GM23338 (cell line): Measurements from ENCODE around the gene HEATR5B.

ENCODE experiments used
- CTCF ChIP-seq, 2 experiments: fragments of 200-600 bp in 1 of 2; sonication (generic) in 1 of 2; conservative IDR thresholded peaks; 2 replicates each; pipeline versions ENCODE4 v1.5.1 to v1.6.1; 2016 to 2017; ENCODE audit warnings: antibody characterized with exemption in 2 of 2, low read depth in 2 of 2, mild to moderate bottlenecking in 2 of 2, moderate library complexity in 1 of 2
- EZH2 ChIP-seq: fragments of 200-600 bp; sonication (generic); IDR thresholded peaks from one replicate; pipeline ENCODE4 v1.8.0; 2017; ENCODE audit warnings: antibody characterized with exemption, mild to moderate bottlenecking, low read depth; ENCODE audit not compliant: unreplicated experiment
- POLR2AphosphoS5 ChIP-seq: IDR thresholded peaks from 2 replicates; pipeline ENCODE4 v1.6.1; 2016; ENCODE audit warnings: antibody characterized with exemption, low read depth
- STAT1 ChIP-seq: IDR thresholded peaks from one replicate; pipeline ENCODE4 v1.6.1; 2016; ENCODE audit warnings: antibody characterized with exemption; ENCODE audit not compliant: unreplicated experiment

GRCh38 chr2:37110306-37111212 lies 26.4 kb upstream of the HEATR5B start:
- TF ChIP-seq POLR2AphosphoS5, result no peak
- no peak for TF ChIP-seq EZH2
- no peak for TF ChIP-seq CTCF (conservative IDR thresholded peaks at IDR 0.05; ENCODE audit: low read depth in 2 of 2)
- TF ChIP-seq STAT1, result no peak
